WTC11 (cell line): Measurements from ENCODE around the gene CCNB2. TPM values are rescaled to one million over a fixed set of nuclear protein-coding genes. Genes with fewer than 3 reads are reported as not detected.

Experiments used
- ATAC-seq: fragments of 200-7000 bp; cut with Tn5 transposase; 2 replicates; pipeline ENCODE4 v1.10.0; 2021; ENCODE audit warnings: mild to moderate bottlenecking, moderate library complexity
- CTCF ChIA-PET: fragments of 300-600 bp; sonication (Branson Sonifier 250); formaldehyde crosslinking; loops from one replicate; lab custom pipeline; 2021; ENCODE audit warnings: antibody characterized with exemption; lab: Charles Lee
- POLR2A ChIA-PET: fragments of 350-600 bp; sonication (Branson Sonifier 250); formaldehyde crosslinking; loops from one replicate; lab custom pipeline; 2021; ENCODE audit warnings: antibody characterized with exemption; lab: Charles Lee
- DNase-seq: peaks from one replicate; pipeline ENCODE4 v3.0.0; 2021; ENCODE audit warnings: low spot score
- H3K27ac Mint-ChIP-seq: 2 replicates; pipeline ENCODE4 v1.8.0; 2021; ENCODE audit warnings: mixed read lengths
- H3K27me3 Mint-ChIP-seq: 2 replicates; pipeline ENCODE4 v1.8.0; 2021; ENCODE audit warnings: low read depth, mild to moderate bottlenecking, moderate library complexity, mixed read lengths
- H3K36me3 Mint-ChIP-seq: 2 replicates; pipeline ENCODE4 v1.8.0; 2021; ENCODE audit warnings: mixed read lengths
- H3K4me1 Mint-ChIP-seq: 2 replicates; pipeline ENCODE4 v1.8.0; 2022; ENCODE audit warnings: mixed read lengths
- H3K4me3 Mint-ChIP-seq: 2 replicates; pipeline ENCODE4 v1.8.0; 2021; ENCODE audit warnings: mild to moderate bottlenecking, moderate library complexity, mixed read lengths
- H3K9me3 Mint-ChIP-seq: 2 replicates; pipeline ENCODE4 v1.8.0; 2021; ENCODE audit warnings: mixed read lengths
- ARID4B ChIP-seq: sonication (generic); formaldehyde crosslinking; IDR thresholded peaks from 2 replicates; pipeline ENCODE4 v1.8.0; 2023; ENCODE audit warnings: missing genetic modification reagents, mild to moderate bottlenecking, borderline replicate concordance
- ATF2 ChIP-seq: sonication (generic); formaldehyde crosslinking; IDR thresholded peaks from 2 replicates; pipeline ENCODE4 v1.8.1; 2022; ENCODE audit warnings: low read depth, missing genetic modification reagents, borderline replicate concordance
- ATF6 ChIP-seq: sonication (generic); formaldehyde crosslinking; IDR thresholded peaks from 2 replicates; pipeline ENCODE4 v1.8.1; 2023; ENCODE audit warnings: mild to moderate bottlenecking, missing genetic modification reagents
- CREB1 ChIP-seq: sonication (generic); formaldehyde crosslinking; IDR thresholded peaks from 2 replicates; pipeline ENCODE4 v1.8.0; 2023; ENCODE audit warnings: mild to moderate bottlenecking, missing genetic modification reagents
- CREM ChIP-seq: sonication (generic); formaldehyde crosslinking; IDR thresholded peaks from 2 replicates; pipeline ENCODE4 v1.8.1; 2022; ENCODE audit warnings: mild to moderate bottlenecking, missing genetic modification reagents, moderate library complexity
- CTCF ChIP-seq: fragments of 200-600 bp; IDR thresholded peaks from 2 replicates; pipeline ENCODE4 v1.8.0; 2022; ENCODE audit warnings: antibody characterized with exemption
- FOXP4 ChIP-seq: sonication (generic); formaldehyde crosslinking; IDR thresholded peaks from 2 replicates; pipeline ENCODE4 v1.8.0; 2022; ENCODE audit warnings: mild to moderate bottlenecking, missing genetic modification reagents
- HMGXB4 ChIP-seq: sonication (generic); formaldehyde crosslinking; IDR thresholded peaks from 2 replicates; pipeline ENCODE4 v1.8.1; 2023; ENCODE audit warnings: mild to moderate bottlenecking, moderate library complexity, missing genetic modification reagents
- NFYB ChIP-seq: sonication (generic); formaldehyde crosslinking; conservative IDR thresholded peaks from 2 replicates; pipeline ENCODE4 v1.8.0; 2022; ENCODE audit warnings: low read depth, missing genetic modification reagents
- NR2C2 ChIP-seq: sonication (generic); formaldehyde crosslinking; IDR thresholded peaks from 2 replicates; pipeline ENCODE4 v1.8.0; 2022; ENCODE audit warnings: mild to moderate bottlenecking, missing genetic modification reagents
- NR3C1 ChIP-seq: sonication (generic); formaldehyde crosslinking; conservative IDR thresholded peaks from 2 replicates; pipeline ENCODE4 v1.8.1; 2023; ENCODE audit warnings: low read depth, mild to moderate bottlenecking, missing genetic modification reagents
- PRRX2 ChIP-seq: fragments of 250-450 bp; sonication (Bioruptor Pico); IDR thresholded peaks from 2 replicates; pipeline ENCODE4 v1.8.0; 2021; ENCODE audit warnings: mild to moderate bottlenecking
- SP1 ChIP-seq: sonication (generic); formaldehyde crosslinking; conservative IDR thresholded peaks from 2 replicates; pipeline ENCODE4 v1.8.1; 2022; ENCODE audit warnings: missing genetic modification reagents
- TCF7 ChIP-seq: sonication (generic); formaldehyde crosslinking; IDR thresholded peaks from 2 replicates; pipeline ENCODE4 v1.8.0; 2022; ENCODE audit warnings: mild to moderate bottlenecking, low read depth, missing genetic modification reagents, moderate library complexity
- TP53 ChIP-seq: sonication (generic); formaldehyde crosslinking; IDR thresholded peaks from 2 replicates; pipeline ENCODE4 v1.8.1; 2023; ENCODE audit warnings: mild to moderate bottlenecking, missing genetic modification reagents
- USF2 ChIP-seq: sonication (generic); formaldehyde crosslinking; IDR thresholded peaks from 2 replicates; pipeline ENCODE4 v1.8.1; 2023; ENCODE audit warnings: mild to moderate bottlenecking, missing genetic modification reagents, moderate library complexity
- ZNF219 ChIP-seq: sonication (generic); formaldehyde crosslinking; IDR thresholded peaks from 2 replicates; pipeline ENCODE4 v1.8.0; 2023; ENCODE audit warnings: missing genetic modification reagents, mild to moderate bottlenecking, borderline replicate concordance
- ZNF232 ChIP-seq: sonication (generic); formaldehyde crosslinking; IDR thresholded peaks from 2 replicates; pipeline ENCODE4 v1.8.0; 2022; ENCODE audit warnings: mild to moderate bottlenecking, missing genetic modification reagents
- ZSCAN18 ChIP-seq: fragments of 250-450 bp; sonication (Bioruptor Pico); IDR thresholded peaks from 2 replicates; pipeline ENCODE4 v2.1.2; 2022; ENCODE audit warnings: mild to moderate bottlenecking, moderate library complexity
- total RNA-seq: library from RNA; stranded (reverse); gene quantifications from 3 replicates; pipeline ENCODE4 v1.2.3, GENCODE V29; 2021

CCNB2 gene
- total RNA-seq, 1 experiment from 2014 or later: 93.3 TPM

- TF ChIP-seq HMGXB4 (no peak), NFYB (CRISPR knock-in tag) (no peak), ARID4B (no peak), ZNF232 (CRISPR knock-in tag) (no peak), TCF7 (CRISPR knock-in tag) (no peak), PRRX2 (CRISPR knock-in tag) (no peak), CREM (CRISPR knock-in tag) (no peak), USF2 (CRISPR knock-in tag) (no peak), FOXP4 (no peak)
Measured at GRCh38 chr15:59170295-59171066, 65.5 kb downstream of the CCNB2 start (continued).

- ATAC-seq (no peak), DNase-seq (no peak)
- Mint-ChIP-seq H3K36me3 (peaks cover 28% of the 10 kb centered on the region), H3K4me1 (peaks cover 17% of the 10 kb centered on the region), H3K27me3 (no peaks in the 10 kb centered on the region), H3K4me3 (no peak overlapping the region), H3K27ac (no peak overlapping the region), H3K9me3 (peaks cover 3% of the 10 kb centered on the region; the same call in 1 of the 2 replicates)
- ChIA-PET CTCF (interaction anchor here (1.6 to 2.2 kb wide), 4 partner anchors 76 to 358 kb away, joined by 5 to 15 read pairs (median 10); no protein-coding TSS in a partner anchor), POLR2A (no interaction called here)
- TF ChIP-seq TP53 (CRISPR knock-in tag): no peak
- no peak for TF ChIP-seq NR3C1
- no peak for TF ChIP-seq CREB1
- no peak for TF ChIP-seq ZNF219 (CRISPR knock-in tag)
- no peak for TF ChIP-seq NR2C2 (CRISPR knock-in tag)
- no peak for TF ChIP-seq ZSCAN18 (CRISPR knock-in tag)
- no peak for TF ChIP-seq SP1 (CRISPR knock-in tag)
- TF ChIP-seq ATF6 (CRISPR knock-in tag): no peak
- no peak for TF ChIP-seq CTCF
- TF ChIP-seq ATF2 (CRISPR knock-in tag): no peak
Measured at GRCh38 chr15:59171067-59171397, 66.1 kb downstream of the CCNB2 start.
